ENCODE data around the gene ALX4. TPM values are rescaled to one million over a fixed set of nuclear protein-coding genes. Genes with fewer than 3 reads are reported as not detected.

The ALX4 gene
- total RNA-seq = not detected
- long read RNA-seq = 0 reads

GRCh38 chr11:44309478-44310205, at the start of gene ALX4:
TSS of gene ALX4 (minus strand) at chr11:44310139. CDS start at chr11:44310062, 77 bp downstream.
- DNase-seq = no peak
- H3K36me3 ChIP-seq = no peaks in the 10 kb centered on the region
- peaks cover 0 to 30% (median 1%) of the 10 kb centered on the region in 4 donors for H3K4me1 ChIP-seq
- H3K27me3 ChIP-seq = peaks cover 0 to 42% of the 10 kb centered on the region in 2 donors
- TF ChIP-seq CTCF (IDR thresholded peaks at IDR 0.05) (no peak), POLR2A (IDR thresholded peaks at IDR 0.05) (no peak)
- peak in 2 of 4 donors; percentile 21 for ATAC-seq
- intact Hi-C loops (cut with DNase I) = no loop called here
- WGBS (ENCODE audit: insufficient coverage, low coverage, low lambda C conversion rate, missing lambda C conversion rate) = 0% methylated on average over 11 of the region's 71 CpGs
- no peak within 1 kb of the TSS for H3K4me3 ChIP-seq
- no peaks in the 10 kb centered on the region for H3K9me3 ChIP-seq
- H3K27ac ChIP-seq = no peak within 1 kb of the TSS

- Histone ChIP-seq H3K36me3 (no peaks in the 10 kb centered on the region), H3K27me3 (no peaks in the 10 kb centered on the region), H3K9me3 (no peaks in the 10 kb centered on the region), H3K4me3 (no peak overlapping the region), H3K4me1 (no peaks in the 10 kb centered on the region), H3K27ac (no peak overlapping the region)
- intact Hi-C loops (cut with DNase I) = no loop called here
- DNase-seq = no peak
- TF ChIP-seq CTCF (IDR thresholded peaks at IDR 0.05) (no peak), POLR2A (IDR thresholded peaks at IDR 0.05) (no peak)
- no peak for ATAC-seq
- WGBS (ENCODE audit: insufficient coverage, low coverage, low lambda C conversion rate, missing lambda C conversion rate) = 63% methylated on average over 11 of the region's 12 CpGs
Observed at GRCh38 chr11:44359162-44359561, 49.2 kb upstream of the ALX4 start.

- no peak overlapping the region for H3K4me3 ChIP-seq
- H3K36me3 ChIP-seq = no peaks in the 10 kb centered on the region
- H3K27me3 ChIP-seq = no peaks in the 10 kb centered on the region
- no peaks in the 10 kb centered on the region for H3K9me3 ChIP-seq
- TF ChIP-seq CTCF (IDR thresholded peaks at IDR 0.05) (no peak), POLR2A (IDR thresholded peaks at IDR 0.05) (no peak)
- intact Hi-C loops (cut with DNase I) = no loop called here
- DNase-seq = no peak
- no peaks in the 10 kb centered on the region for H3K4me1 ChIP-seq
- ATAC-seq = no peak
- WGBS (ENCODE audit: insufficient coverage, low coverage, low lambda C conversion rate, missing lambda C conversion rate) = 62% methylated on average over 3 of the region's 7 CpGs
- no peak overlapping the region for H3K27ac ChIP-seq
Observed at GRCh38 chr11:44358713-44359112, 48.8 kb upstream of the ALX4 start.

- WGBS (ENCODE audit: insufficient coverage, low coverage, low lambda C conversion rate, missing lambda C conversion rate) = 64% methylated on average over 3 of the region's 3 CpGs
- Histone ChIP-seq H3K4me1 (no peaks in the 10 kb centered on the region), H3K27me3 (no peaks in the 10 kb centered on the region), H3K4me3 (no peak overlapping the region), H3K9me3 (no peaks in the 10 kb centered on the region), H3K27ac (no peak overlapping the region), H3K36me3 (no peaks in the 10 kb centered on the region)
- intact Hi-C loops (cut with DNase I) = no loop called here
- no peak for ATAC-seq
- no peak for TF ChIP-seq POLR2A (IDR thresholded peaks at IDR 0.05)
- no peak for DNase-seq
Observed at GRCh38 chr11:44357711-44358110, 47.8 kb upstream of the ALX4 start.

GRCh38 chr11:44356351-44356750, 46.4 kb upstream of the ALX4 start:
- H3K4me3 ChIP-seq = no peak overlapping the region
- TF ChIP-seq CTCF (IDR thresholded peaks at IDR 0.05) = no peak
- no peak for TF ChIP-seq POLR2A (IDR thresholded peaks at IDR 0.05)
- no peaks in the 10 kb centered on the region for H3K36me3 ChIP-seq
- no peaks in the 10 kb centered on the region for H3K4me1 ChIP-seq
- H3K27me3 ChIP-seq = no peaks in the 10 kb centered on the region
- no peak overlapping the region for H3K27ac ChIP-seq
- ATAC-seq (no peak), DNase-seq (no peak)
- intact Hi-C loops (cut with DNase I) = no loop called here
- no CpG with 5 or more reads among the region's 5 CpGs for WGBS (ENCODE audit: insufficient coverage, low coverage, low lambda C conversion rate, missing lambda C conversion rate)
- H3K9me3 ChIP-seq = no peaks in the 10 kb centered on the region
